ENCODE data around the gene MEIG1.
"Not testable (repeated sequence)": the region's sequence is repeated elsewhere in the genome, so short reads cannot be mapped to it uniquely, and the experiment has no call there.

- TF ChIP-seq POLR2AphosphoS5, CTCF (IDR thresholded peaks at IDR 0.05): not testable (repeated sequence)
Observed at GRCh38 chr10:14989552-14989951, 30.4 kb downstream of the MEIG1 start.

Measured in prostate gland (tissue), 2 donors.